RPMI7951 (cell line): ENCODE data around the gene USP32. TPM values are rescaled to one million over a fixed set of nuclear protein-coding genes. Genes with fewer than 3 reads are reported as not detected.

Source experiments
- DNase-seq: peaks from one replicate; pipeline ENCODE4 v3.0.0-alpha.2; 2012; ENCODE audit warnings: low read depth
- total RNA-seq: library from RNA; depleted of rRNA; stranded (reverse); fragments of >200 nt; shearing (Covaris generic); gene quantifications from 2 replicates; pipeline ENCODE4 v1.2.3, GENCODE V29; 2014

The USP32 gene
- total RNA-seq, 1 experiment from 2014 or later = 25.0 TPM

DNA sequence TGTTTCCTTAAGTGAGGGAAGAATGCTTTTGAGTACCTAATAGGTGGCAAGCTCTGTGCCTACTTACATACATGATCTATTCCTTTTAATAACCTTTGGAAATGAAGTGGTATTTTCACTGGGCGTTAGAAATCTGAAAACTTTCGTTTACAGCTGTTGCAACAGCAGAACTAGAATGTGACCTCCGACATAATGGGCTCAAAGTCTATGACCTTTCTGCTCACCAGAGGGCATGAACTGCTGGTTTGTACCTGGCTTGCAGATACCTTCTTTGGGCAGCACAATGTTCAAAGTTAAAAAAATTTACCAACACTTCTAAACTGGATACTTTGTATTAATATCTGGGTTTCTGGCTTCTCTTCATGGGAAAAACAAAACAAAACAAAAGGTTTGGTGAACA, 217.9 kb downstream of the USP32 start:
- DNase-seq = no peak

DNA sequence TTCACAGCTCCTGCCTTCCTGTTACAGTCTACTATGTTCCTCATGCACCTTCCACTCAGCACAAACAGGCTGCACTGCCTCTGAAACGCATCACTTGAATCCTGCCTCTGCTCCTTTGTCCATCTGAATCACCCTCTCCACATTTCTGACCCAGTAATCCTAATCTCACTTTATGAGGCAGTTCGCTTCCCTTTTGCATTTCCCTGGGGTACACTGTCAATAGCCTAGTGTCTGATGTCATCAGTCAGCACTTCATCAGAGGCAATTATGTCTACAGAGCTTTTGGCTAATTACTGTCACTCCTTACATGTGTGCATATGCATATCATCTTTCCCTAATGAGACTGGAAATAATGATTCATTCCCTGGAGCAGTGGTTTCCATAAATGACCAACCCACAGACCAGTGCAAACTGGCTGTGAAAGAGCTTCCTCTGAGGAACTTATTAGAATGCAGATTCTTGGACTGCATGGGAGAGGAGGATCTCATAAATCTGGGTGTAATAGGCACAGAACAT, 218.6 kb downstream of the USP32 start:
- DNase-seq = no peak

DNA sequence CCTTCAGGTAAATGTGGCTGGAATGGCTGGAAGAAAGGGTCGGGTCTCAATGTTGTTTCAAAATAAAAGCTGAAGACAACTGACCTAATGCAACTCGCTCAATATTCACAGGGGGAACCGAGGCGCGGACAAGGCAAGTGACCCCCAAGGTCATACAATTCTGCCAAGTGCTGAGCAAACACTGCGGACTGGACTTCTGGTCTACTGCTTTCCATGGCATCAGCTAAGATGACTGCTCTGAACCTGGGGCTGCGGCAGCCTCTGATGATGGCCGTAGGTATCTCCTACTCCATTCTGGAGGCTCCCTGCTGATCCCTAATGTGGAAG, 220.2 kb downstream of the USP32 start:
- DNase-seq = no peak

DNA sequence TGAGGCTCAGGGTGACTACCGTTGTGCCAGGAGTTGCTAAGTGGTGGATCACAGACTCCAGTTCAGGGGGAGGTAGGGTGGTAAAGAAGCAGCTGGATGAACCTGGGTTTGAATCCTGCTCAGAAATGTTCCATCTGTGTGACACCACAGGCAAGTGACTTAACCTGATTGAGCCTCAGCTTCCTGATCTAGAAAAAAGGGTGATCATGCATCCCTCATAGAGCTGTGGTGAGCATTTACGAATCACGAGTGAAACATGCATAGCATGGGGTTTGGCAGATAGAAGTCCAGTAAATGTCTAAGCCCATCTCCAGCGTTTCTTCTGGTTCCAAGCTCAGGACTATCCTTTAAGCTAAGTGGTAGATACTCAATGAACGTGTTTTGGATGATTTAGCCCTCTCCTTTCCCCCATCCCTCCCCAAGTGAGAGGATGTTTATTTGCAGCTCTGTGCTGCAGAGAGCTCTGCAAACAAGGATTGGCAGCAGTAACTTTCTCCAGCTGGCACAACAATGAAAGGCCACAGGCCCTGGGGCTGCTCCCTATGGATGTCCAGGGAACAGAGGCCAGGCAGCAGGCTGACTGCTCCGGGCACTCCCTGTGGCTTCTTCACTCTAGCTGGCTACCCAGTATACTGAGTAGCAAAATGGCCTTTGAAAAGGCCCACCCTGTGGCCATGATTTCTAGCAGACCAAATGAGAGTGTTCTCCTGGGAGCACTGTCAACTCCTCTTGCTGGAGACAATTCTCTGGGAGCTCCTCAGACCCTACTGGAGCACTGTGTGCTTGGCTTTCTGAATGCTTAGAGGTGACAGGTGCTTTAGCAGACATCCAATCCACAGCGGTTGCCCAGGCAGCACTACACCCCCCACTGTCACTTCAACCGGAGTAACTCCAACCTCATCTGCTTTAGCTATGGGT, 220.8 kb downstream of the USP32 start:
- DNase-seq = no peak

DNA sequence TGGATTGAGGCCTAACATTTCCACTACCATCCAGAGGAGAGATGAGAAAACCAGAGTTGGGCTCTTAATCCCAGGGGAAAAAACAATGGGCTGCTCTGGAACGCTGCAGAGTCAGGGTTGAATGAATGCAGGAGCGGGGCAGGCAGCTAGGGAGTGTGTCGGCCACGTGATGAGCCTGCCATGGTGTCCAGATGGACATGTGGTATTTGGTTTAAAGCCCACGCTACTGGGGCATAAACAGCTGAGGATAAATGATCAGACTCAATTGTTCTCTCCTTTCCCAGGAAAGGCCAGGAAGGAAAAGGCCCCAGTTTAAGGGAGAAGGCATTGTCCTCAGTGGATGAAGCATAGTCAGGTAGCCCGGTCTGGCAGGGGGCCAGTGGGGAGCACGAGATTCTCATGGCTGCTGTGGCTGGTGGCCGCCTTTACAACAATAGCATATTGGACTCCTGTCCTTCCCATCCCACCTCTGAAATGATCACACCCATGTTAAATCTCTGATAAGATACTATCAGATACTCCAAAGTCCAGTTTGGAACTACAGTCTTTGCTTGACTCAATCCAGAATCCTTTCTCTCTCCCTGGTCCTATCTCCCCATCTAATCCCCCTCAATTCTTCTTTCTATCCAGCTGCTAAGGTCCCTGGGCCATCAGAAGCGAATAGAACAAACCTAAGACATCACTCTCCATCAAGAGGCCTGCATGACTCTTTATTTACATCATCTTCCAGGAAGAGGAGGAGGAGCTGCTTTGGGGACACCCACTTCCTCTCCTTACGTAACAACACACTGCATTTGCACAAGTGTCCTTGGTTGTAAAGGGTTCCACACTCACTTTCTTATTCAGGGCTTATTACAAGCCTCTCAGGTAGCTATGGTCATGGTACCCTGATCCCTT, 221.8 kb downstream of the USP32 start:
- DNase-seq = no peak

DNA sequence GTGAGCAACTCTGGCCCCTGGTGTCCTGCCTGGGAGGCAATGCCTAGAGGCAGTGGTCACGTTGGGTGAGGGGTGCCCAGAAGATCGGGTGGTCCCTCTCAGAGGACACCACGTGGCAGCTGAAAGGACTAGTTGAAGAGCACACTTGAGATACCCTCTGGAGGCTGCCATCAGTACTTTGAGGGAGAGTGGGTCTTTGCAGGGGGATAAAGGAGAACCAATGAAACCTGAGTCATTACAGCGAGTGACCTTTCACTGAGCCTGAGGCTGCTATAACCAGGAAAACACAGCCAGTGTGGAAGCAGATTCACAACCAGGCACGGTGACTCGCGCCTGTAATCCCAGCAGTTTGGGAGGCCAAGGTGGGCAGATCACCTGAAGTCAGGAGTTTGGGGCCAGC, 223.3 kb downstream of the USP32 start:
- no peak for DNase-seq

DNA sequence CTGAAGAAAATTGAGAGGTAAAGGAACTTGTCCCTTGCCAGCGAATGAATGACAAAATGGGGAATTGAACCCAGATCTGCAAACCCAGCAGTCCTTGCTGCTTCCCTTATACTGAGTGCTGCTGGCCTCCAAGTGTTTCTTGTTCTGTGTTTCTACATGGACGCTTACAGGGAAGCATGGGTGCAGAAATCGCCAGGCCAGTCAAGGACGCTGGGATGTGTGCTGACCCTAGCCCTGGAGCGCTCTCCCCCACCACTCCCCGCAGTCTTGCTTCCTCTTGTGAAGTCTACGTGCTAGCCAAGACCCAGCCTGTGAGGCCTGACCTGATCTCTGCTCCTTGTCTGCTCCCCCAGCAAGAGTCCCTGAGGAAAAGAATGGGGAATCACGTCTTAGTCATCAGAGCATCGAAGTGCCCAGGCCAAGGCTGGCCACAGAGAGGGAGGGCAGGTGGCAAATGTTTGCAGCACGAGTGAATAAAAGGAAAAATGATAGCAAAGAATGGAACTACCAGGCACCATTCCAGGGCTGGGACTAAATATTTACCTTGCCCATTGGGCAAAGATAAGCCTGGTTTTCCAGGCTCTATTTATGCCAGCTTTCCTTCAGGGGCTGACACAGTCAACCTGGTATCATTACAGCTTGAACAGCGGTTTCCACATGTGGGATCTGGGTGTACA, 224.7 kb downstream of the USP32 start:
- DNase-seq = no peak

DNA sequence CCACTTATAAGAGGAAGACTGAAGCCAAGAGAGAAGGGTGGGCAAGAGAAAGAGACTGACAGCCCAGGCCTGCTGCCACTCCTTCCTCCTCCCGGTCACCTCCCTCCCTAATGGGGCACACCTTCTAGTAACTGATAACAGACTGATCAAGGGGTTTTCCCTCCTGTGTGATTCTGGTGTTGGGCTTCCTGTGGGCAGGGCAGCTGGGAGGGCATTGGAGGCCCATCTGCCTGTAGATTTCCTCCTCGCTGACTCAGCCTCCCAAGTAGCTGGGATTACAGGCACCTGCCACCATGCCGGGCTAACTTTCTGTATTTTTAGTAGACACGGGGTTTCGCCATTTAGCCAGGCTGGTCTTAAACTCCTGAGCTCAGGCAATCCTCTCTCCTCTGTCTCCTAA, 226.0 kb downstream of the USP32 start:
- DNase-seq = no peak

DNA sequence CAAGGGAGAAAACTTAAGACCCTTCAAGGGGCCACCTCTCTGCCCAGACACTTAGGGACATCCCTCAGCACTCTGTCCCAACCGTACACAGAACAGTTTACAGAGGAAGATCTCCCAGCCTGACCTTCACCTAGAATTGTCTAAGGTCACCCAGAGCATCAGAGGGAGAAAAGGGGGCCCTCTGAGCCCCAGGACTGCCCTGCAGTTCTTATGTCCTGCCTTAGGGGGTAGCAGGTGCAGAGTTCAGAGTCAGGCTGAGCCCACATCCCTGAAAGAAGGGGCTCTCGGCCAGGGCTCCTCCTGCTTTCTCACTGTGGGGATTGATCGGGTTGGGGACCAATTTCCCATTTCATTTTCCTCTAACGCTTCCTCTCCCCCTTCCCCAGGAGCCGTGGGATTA, 226.7 kb downstream of the USP32 start:
- DNase-seq = no peak

DNA sequence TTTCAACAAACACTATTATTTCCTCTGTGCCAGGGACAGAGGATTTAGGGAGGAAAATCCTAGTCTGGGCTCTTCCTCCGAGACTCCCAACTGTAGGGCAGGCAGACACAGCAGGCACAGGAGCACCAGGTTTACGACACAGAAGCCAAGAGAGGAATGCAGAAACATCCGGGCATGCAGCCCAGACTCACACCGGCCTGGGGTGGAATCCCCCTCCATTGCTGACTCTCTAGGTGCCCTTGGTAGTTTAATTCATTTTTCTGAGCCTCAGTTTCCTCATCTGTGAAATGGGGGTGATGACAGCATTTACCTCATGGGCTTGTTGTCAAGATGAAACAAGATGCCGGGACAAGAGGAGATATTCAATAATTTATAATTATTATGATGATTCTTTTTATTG, 227.2 kb downstream of the USP32 start:
- no peak for DNase-seq

DNA sequence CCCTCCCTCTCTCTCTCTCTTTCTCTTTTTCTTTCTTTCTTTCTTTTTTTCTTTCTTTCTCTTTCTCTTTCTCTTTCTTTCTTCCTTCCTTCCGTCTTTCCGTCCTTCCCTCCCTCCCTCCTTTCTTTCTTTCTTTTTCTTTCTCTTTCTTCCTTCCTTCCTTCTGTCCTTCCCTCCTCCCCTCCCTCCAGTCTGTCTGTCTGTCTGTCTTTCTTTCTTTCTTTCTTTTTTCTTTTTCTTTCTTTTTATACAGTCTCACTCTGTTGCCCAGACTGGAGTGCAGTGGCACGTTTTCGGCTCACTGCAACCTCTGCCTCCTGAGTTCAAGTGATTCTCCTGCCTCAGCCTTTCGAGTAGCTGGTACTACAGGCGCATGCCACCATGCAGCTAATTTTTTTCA, 227.8 kb downstream of the USP32 start:
- no peak for DNase-seq

DNA sequence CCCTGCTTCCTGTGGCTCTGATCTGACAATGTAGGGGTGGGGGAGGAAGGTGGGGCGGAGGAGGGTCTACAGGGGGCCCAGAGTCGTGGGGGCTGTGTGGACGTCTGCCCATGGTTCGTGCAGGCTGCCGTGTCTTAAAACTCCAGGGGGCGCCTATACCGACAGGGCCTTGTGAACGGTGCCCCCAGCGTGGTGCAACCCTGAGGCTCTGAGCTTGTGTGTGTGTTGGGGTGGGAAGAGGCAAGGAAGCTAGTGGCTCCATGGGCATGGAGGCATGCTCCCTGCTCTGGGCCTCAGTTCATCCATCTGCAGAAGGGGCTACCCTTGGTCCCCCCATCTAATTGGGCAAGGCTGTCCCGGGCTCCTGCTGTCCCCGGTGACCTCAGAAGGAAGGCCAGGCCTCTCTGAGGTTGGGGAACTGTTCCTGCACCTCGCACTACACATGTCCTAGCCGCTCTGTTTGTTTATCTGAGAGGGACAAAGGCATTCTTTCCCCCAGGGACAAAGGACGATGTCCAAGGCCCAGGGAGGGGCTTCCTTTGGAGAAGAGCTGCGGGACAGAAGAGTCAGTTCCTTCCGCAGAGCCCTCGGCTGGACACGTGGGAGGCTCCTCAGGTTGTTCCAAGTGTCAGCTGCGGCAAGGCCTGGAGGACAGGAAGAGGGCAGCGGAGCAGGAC, 228.7 kb downstream of the USP32 start:
- DNase-seq = no peak

DNA sequence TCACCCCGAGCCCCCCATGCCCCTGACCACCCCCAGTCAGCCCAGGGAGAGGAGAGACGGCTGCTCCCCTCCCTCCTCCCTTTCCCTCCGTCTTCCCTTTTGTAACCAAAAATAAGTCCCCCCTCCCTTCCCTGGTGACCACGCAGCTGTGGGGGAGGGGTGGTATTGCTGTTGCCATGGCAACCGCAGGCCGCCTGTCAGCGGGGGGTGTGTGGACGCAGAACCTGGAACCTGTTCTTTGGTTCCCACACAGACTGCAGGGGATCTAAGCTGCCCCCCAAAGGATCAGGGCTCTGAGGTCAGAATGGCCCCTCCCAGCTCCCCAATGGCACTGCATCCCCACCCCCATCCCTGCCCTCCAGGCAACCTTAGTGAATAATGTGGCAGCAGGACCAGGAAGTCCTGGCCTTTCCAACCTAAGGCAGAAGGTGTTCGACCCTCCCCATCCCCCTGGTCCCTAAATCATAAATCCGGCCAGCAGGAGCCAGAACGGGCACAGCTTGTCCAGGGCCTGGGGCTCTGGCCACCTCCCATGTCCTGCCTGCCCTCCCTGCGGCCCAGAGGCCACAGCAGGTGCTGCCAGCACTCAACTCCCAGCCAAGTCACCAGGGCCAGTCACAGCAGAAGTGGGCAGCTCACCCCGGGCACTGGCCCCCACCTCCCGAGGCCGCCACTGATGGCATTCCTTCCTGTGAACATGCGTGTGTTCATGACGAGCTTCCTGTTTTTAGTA, 230.2 kb downstream of the USP32 start:
- no peak for DNase-seq

DNA sequence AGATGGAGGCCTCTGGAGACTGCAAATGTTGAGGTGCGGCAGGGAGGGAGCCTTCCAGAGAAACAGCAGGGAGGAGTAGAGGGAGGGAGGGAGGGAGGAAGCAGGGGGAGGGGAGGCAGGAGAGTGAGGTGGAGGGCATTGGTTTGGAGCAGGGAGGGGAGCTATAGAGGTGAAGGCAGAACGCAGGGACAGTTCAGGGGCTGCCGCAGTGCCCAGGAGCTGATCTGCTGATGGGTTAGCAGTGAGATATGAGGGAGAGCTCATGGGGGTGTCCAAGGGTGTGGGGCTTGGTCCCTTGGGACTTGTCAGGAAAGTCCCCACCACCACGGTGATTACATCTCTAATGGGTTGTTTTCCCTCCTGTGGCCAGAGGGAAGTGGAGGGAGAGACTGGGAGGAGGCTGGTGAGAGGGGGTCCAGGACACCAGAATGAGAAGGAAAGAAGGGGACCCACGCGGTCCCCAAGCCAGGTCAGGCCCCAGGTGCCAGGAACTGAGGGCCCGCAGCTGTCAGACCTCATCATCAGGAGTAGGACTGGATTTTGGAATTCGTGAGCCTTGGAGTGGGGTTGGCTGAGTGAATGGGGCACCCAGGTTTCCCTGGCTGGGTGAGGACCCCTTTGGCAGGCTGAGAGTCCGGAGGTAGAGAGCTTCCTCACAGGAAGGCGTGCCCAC, 231.0 kb downstream of the USP32 start:
- no peak for DNase-seq

DNA sequence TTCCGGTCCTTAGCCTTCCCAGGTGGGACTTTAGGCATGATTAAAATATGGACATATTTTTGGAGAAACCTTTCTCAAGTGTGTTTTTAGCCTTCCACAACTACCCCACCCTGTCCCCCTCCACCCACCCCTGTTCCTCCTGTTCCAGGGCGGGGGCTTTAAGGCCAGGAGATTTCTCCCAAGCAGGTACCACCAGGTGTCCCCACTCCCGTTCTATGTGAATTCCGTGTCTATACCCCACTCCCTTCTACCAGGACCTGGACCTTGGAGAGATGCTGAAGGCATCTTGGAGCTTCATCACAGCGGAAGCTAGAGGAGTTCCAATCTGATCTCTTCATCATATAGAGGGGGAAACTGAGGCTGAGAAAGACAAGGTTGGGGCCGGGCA, 232.5 kb downstream of the USP32 start:
- DNase-seq = no peak

DNA sequence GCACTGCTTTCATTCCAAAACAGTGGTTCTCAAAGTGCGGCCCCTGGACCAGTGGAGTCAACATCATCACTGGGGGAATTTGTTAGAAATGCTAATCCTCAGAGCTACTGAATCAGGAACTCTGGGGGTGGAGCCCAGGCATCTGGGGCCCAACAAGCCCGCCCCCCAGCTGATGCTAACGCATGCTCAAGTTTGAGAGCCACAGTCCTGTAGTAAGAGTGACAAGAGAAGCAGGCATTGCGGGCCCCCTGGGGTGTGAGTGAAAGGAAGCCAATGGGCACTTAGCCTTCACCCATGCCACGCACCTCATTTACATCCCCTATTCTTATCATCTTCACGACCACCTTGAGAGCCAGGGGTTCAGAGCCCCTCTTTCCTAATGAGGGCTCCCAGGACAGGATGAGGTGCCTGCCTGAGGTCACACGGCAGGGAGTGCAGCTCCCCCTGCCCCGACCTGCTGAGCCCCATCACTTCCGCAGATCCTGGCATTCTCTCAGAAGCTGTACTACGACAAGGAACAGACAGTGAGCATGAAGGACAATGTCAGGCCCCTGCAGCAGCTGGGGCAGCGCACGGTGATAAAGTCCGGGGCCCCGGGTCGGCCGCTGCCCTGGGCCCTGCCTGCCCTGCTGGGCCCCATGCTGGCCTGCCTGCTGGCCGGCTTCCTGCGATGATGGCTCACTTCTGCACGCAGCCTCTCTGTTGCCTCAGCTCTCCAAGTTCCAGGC, 233.0 kb downstream of the USP32 start:
- no peak for DNase-seq

DNA sequence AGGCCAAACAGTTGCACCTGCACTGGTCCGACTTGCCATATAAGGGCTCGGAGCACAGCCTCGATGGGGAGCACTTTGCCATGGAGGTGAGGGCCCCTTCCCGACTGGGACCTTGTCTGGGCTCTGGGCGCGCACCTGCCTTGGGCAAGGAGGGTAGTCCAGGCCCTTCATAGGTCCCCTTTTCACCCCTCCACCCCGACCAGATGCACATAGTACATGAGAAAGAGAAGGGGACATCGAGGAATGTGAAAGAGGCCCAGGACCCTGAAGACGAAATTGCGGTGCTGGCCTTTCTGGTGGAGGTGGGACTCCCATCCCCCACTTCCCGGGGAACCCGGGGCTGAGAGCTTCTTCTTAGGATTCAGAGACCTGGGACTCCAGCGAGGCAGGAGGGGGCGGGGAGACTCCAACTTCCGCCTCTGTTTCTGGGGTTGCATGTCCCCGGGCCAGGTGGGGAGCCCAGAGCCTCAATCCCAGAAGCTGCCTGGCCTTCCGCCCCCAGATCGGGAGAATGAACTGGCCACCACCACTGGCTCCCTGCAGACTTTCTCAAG, 234.4 kb downstream of the USP32 start:
- DNase-seq = no peak

DNA sequence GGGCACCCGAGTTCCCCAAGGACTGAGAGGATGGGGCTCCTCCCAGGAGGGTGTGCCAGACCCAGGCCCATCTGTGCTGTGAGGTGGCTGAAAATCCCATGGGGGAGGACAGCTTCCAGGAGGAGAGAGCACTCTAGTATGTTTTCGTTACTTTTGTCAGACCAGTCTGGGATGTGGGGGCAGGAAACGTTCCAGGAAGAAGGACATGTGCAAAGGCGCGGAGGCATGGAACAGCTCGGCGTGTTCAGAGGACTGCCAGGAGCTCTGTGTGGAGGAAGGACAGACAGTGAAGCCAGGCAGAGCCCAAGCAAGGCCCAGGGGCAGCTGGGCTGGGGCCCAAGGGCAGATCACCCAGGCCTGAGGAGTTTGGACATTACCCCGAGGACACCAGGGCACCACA, 235.2 kb downstream of the USP32 start:
- DNase-seq = no peak

DNA sequence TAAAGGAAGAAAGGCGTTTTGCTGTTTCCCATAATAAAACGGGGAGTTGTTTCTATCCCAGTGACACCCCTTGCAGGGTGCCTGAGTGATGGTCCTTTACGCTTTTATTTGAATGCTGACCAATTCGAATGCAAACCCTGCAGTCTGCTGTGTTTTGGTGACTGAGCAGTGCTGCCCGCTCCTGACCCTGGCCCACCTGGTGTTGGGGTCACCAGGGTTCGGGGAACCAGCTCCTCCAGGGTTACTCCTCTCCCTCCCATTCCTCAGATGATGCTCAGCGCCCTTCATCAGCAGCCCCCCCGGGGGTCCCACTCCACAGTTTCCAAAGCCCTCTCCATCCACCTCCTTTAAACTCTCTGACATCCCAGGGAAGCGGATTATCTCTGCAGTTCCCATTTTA, 236.1 kb downstream of the USP32 start:
- DNase-seq = no peak
